Measurements from ENCODE around the gene CCDC146.
"Not testable (repeated sequence)": the region's sequence is repeated elsewhere in the genome, so short reads cannot be mapped to it uniquely, and the experiment has no call there.

Gene CCDC146

GRCh38 chr7:77329466-77330168 lies 207.2 kb downstream of the CCDC146 start:
- no peak for DNase-seq (ENCODE audit: low read depth)

DNA sequence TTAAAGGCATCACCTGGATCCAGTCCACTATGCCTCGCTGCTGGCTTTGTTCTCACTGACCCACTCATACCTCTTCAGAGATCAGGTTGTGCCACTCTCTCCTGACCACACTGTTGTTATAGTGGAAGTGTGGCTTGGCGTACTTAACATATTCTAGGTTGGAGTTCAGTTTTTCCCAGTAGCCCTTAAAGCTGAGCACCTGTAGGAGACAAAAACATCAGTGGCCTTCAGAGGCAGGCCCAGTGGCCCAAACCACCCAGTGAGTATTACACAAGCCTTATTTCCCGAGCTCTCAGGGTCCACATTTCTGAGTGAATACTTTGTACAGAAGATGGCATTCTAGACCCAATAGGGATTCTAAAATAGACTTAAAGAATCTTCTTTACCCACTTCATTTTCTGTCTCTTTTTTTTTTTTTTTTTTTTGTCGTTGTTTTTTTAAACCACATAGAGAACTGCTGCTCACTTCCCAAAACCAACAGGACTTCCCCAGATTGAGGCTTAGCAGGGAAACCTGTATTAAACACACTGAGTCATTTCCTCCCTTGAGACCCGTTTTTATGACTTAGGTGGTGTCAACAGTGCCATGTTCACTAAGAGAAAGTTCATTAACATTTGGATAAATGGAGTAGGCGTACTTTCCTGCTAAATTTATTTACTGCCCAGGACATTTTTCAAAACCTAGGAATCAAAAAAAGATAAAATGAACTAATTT lies 207.9 kb downstream of the CCDC146 start:
- peak; percentile 38 for DNase-seq (ENCODE audit: low read depth)

- peak; percentile 88 for DNase-seq (ENCODE audit: low read depth)
Observed at GRCh38 chr7:77331938-77332695, 209.7 kb downstream of the CCDC146 start.

DNA sequence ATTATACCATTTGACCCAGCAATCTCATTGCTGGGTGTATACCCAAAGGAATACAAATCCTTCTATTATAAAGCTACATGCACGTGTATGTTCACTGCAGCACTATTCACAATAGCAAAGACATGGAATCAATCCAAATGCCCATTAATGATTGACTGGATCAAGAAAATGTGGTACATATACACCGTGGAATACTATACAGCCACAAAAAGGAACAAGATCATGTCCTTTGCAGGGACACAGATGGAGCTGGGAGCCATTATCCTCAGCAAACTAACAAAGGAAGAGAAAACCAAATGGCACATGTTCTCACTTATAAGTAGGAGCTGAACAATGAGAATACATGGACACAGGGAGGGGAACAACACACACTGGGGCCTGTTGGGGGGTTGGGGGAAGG lies 211.6 kb downstream of the CCDC146 start:
- DNase-seq (ENCODE audit: low read depth), result not testable (repeated sequence)

DNA sequence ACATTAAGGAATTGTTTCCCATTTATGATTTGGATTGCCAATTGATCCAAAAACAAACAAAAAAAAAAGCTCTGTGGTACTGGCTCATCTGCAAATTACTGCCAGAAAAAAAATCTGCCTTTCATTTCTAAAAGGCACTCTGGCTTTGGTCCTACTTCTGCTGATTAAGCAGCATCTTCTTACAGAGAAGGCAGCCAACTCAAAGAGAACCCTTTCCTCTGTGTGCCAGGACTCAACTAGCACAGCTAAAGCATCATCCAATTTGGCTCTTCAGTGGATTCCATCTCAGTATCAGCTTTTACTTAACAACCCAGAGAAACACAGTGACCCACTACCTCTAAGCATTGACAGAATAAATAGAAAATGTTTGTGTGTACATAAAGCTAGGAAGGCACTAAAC lies 213.2 kb downstream of the CCDC146 start:
- DNase-seq (ENCODE audit: low read depth), result no peak

DNA sequence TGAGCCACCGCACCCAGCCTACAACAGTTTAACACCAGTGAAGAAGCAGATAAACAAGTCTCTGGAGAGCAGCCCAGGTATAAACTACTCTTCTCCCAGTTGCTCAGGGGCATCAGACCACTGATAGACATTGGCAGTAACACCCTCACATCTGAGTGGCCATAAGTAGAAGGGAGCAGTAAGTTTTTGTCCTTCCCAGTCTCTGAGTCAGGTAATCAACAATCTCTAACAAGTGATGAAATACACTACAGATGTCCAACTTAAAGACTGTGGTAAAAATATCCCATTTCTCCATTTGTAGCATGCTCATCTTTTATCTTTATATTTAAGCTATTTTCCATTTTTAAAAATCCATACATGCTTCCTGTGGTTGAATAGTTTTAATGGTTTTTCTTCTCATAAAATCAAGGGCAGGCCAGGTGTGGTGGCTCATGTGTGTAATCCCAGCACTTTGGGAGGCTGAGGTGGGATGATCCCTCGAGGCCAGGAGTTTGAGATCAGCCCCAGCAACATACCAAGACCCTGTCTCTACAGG lies 215.1 kb downstream of the CCDC146 start:
- no peak for DNase-seq (ENCODE audit: low read depth)

DNA sequence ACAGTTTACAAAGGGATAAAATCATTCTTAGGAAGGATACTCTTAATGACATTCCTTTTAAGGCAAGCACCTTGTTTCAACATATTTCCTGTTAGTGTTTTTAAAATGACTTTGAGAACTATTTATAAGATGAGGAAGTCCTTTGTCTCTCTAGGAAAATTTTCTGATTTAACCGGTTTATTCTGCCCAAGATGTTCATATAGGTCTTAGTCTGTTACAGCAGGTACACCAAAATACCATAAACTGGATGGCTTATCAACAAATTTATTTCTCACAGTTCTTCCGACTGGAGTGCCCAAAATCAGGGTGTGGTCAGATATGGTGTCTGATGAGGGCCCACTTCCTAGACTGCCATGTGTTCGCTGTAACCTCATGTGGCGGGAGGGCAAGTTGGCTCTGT lies 215.8 kb downstream of the CCDC146 start:
- DNase-seq (ENCODE audit: low read depth), result no peak

GRCh38 chr7:77338883-77339629 lies 216.6 kb downstream of the CCDC146 start:
- DNase-seq (ENCODE audit: low read depth), result peak; percentile 41

DNA sequence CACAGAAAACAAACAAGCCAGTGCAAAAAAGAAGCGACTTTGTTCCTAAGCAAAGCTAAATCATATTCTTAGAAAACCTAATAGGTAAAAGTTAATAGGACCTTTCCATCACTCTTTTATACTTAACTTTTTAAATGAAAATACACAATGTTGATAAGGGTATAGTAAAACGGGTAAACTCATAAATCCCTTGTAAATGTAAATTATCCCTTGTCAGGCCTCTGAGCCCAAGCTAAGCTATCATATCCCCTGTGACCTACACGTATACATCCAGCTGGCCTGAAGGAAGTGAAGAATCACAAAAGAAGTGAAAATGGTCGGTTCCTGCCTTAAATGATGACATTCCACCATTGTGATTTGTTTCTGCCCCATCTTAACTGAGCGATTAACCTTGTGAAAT lies 217.3 kb downstream of the CCDC146 start:
- DNase-seq (ENCODE audit: low read depth), result no peak

Measured in EH (cell line).